GM21576 (cell line): ENCODE data around the gene RBMS2.
A peak's percentile ranks its signal among the peaks of the same experiment; 100 is the strongest.

Experiments
- ATAC-seq: cut with Tn5 transposase; IDR thresholded peaks from one replicate; pipeline ENCODE4 v1.9.1; 2021; ENCODE audit warnings: mild to moderate bottlenecking, moderate library complexity; ENCODE audit not compliant: unreplicated experiment

Gene RBMS2

GRCh38 chr12:56629459-56630179, 108.0 kb downstream of the RBMS2 start:
- ATAC-seq = no peak

DNA sequence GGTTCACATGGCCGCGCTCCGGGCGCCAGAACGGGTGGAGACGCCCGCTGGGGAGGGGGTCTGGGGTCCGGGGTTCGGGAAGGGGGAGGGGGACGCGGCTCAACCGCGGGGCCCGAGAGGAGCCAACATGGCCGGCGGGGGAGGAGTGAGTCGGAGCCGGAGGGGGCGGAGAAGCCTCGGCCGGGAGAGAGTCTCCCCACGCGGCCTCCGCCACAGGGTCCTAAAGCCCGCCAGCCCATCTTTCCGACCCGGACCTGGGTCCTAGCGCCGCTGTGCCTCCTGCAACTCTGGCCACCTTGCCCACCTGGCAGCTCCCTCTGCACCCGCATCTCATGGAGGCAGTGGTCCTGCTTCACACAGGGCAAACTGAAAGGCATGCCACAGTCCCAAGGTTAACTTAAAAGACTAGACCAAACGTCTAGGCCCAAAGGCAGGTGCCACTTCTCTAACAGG, 108.6 kb downstream of the RBMS2 start, which contains the start of gene BAZ2A:
Gene BAZ2A, minus strand, starts transcription at position 147 of the 453 bp plus-strand sequence. CDS start 12,796 bp downstream, outside the sequence.
- peak; percentile 52 for ATAC-seq

DNA sequence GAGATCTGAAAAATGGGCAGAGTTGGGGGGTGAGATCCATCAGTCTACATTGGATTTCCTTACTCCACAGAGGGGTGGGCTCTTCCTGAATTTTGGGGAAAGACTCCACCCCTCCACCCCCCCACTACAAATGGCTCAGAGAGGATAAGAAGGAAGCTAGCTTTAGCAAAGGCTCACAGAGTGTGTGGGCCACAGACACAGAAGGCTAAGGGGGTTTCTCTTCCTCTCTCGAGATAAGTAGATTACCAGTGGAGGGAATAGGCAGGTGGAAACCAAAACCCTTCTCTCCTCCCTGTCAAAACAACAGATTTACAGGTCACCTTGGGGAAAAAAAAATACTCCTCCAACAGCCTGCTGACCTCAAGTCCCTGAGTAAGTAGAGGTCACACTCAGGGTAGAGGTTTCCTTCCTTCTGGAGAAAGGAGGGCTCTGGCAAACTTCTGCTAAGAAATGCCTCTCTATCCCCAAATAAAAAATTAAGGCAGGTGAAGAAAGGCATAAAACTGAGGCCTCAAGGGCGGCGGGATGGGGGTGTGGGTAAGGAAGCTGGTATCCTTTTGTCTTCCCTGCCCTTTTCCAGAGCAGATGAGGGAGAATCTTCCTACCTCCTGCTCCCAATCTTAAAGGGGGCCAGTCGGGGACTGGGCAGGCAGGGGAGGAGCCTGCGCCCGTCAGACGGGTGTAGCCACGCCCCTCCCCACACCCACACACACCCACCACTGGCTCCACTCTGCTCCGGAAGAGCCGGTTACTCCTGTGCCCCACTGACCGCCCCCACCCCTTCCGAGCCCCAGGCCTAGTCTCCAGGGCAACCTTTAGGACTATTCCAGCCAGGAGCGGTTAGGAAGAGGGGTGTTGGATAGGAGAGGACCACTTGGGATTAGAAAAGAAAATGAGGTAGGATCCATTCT, 110.4 kb downstream of the RBMS2 start:
- ATAC-seq = peak; percentile 21

DNA sequence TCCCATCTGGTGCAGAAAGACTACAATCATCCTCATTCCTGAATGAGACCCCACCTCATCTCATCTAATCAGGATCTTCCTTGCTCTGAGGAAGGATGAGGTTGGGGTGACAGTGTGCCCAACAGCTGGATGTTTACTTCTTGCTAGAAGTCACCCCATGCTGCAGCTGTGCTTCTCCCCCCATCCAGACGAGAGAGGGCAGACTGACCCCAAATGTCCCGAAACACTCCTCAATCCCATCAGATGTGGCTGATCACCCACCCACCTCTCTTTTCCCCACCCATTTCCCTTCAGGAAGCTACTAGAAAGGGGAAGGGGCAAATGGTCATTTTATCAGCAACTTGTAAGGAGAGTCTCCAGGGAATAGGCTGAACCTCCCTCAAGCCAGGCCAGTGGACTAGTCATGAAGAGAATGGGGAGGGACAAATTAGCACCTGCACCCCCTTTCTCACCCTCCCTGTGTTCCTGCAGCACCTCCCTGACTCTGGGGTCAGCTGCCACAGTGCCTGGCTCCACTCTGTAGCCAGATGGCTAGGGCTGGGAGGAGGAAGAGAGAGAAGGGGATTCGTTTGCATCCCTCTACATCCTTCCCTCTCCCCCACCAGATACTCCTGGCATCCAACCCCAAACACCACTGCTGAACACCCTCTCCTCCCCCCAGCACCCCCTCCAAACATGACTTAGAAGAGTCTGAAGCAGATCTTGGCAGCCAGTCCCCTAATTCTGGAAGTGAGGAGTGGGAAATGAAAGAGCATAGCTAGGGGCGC, 111.3 kb downstream of the RBMS2 start:
- ATAC-seq = no peak

- no peak for ATAC-seq
Measured at GRCh38 chr12:56633468-56634241, 112.0 kb downstream of the RBMS2 start.

DNA sequence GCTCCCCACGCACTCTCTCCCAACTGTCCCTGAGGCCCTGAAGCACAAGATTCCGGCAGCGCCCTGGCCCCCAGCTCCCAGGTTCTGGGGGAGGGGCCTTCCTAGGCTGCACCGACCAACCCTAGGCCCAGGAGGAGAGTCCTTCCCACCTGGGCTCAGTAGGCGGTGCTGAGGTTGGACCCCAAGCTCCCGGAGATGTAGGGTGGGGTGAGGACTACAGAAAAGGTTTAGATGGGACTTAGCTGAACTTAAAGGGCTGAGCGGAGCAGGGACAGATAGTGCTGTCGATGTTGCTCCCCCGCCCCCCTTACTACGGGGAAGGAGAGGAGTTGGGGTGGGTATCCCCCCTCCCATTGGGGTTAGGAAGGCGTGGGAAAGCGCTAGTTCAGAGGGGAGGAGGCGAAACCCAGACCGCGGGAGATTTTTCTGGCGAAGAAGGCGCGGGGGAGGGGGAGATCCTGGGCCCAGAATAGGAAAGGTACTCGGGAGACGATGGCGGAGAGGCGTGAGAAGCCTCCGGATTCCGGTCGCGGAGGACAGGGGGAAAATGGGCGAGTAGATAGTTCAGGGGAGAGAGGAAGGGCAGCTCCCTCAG, 112.7 kb downstream of the RBMS2 start:
- ATAC-seq = no peak

- peak; percentile 28 for ATAC-seq
Measured at GRCh38 chr12:56634837-56635791, 113.5 kb downstream of the RBMS2 start.

DNA sequence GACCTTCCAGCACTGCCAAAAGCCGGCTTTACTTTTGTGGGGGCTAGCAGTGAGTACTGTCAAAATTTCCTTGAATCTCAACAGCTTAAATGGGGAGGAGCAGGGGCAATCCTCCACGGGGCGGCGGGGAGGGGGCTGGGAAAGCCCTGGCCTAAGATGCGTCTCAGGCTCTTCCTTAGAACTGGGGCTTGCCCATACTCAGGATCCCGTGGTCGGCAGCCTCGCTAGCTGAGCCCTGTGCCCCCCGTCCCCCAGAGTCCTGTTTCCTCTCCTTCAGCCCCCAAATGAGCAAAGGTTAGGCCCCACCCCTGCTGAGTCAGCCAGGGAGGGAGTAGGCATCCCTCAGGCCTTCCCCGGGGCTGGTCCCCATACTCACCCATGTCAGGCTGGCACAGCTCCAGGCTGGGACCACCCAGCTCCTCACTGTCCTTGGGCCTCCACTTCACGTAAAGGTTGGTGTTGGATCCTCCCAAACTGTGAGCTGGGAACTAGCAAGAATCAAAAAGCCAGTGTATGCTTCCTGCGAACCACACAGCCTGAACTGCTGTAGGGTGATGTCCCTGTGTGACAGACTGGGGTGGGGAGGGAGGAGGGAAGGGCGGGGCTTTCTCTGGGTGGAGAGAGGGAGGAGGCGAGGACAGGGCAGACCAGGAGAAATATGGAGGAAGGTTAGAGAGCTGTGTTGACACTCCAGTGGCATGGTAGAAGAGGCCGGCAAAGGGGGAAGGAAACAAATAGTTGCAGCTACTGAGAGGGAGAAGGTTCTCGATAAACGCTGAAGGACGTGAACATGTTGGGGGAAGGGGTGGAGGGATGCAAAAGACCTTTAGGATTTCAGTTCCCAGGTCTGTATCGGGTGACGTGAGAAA, 114.4 kb downstream of the RBMS2 start:
- ATAC-seq = peak; percentile 32

- ATAC-seq = peak; percentile 44
Measured at GRCh38 chr12:56636675-56637540, 115.3 kb downstream of the RBMS2 start.

- no peak for ATAC-seq
Measured at GRCh38 chr12:56637621-56638020, 116.0 kb downstream of the RBMS2 start.

DNA sequence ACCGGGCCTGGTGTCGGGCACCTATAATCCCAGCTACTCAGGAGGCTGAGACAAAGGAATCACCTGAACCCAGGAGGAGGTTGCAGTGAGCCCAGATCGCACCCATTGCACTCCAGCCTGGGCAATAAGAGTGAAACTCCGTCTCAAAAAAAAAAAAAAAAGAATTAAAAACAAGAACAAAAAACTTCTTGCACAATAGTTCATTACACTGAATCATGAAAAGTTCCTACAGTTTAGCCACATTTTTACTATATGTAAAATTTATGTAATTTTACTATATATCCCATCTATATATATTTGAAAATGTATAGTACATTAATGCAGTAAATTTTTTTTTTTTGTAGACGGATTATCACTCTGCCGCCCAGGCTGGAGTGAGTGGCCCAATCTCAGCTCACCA, 119.6 kb downstream of the RBMS2 start:
- no peak for ATAC-seq

DNA sequence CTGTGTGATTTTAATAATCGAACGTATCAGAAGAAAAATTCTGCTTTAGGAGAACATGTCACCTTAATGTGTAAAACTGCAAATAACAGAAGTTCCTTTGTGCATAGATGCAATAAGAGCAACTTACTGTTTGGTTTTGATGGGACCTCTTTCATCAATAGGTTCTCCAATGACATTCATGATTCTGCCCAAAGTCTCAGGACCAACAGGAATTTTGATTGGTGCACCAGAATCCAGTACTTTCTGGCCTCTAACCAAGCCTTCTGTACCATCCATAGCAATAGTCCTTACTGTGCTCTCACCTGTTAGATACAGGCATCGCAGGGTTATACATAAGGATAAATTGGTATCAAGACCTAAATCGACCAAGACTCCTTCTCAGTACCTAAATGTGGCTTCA, 123.0 kb downstream of the RBMS2 start:
- no peak for ATAC-seq

DNA sequence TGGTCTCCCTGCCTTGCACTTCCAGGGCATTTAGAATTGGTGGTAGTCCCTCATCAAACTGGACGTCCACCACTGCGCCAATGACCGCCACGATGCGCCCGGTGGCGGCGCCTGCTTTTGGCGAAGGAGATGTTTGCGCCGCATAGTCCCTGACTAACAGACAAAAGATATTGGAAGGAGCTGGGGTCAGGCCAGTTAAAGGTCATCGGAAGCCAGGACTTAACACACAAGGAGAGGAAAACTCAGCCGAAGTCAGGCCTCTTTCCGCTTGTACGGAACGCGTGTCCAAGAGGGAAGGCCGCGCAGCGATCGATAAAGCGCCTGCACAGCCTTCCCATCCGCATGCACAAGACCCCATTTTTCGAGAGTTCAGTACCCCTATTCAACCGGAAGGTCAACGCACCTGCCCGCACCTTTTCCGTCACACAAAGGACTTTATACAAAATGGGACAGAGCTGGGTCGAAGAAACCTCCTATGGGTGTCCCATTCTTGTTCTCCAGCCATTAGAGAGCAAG, 123.6 kb downstream of the RBMS2 start:
- ATAC-seq = no peak
